NK-92 (cell line): ENCODE results near the gene GOLM1.
"Not testable (repeated sequence)": the region's sequence is repeated elsewhere in the genome, so short reads cannot be mapped to it uniquely, and the experiment has no call there.

Experiments used
- DNase-seq: peaks from one replicate; lab custom pipeline; 2025; ENCODE audit not compliant: unreplicated experiment; lab: John Stamatoyannopoulos, UW

Gene GOLM1, protein sequence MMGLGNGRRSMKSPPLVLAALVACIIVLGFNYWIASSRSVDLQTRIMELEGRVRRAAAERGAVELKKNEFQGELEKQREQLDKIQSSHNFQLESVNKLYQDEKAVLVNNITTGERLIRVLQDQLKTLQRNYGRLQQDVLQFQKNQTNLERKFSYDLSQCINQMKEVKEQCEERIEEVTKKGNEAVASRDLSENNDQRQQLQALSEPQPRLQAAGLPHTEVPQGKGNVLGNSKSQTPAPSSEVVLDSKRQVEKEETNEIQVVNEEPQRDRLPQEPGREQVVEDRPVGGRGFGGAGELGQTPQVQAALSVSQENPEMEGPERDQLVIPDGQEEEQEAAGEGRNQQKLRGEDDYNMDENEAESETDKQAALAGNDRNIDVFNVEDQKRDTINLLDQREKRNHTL

DNA sequence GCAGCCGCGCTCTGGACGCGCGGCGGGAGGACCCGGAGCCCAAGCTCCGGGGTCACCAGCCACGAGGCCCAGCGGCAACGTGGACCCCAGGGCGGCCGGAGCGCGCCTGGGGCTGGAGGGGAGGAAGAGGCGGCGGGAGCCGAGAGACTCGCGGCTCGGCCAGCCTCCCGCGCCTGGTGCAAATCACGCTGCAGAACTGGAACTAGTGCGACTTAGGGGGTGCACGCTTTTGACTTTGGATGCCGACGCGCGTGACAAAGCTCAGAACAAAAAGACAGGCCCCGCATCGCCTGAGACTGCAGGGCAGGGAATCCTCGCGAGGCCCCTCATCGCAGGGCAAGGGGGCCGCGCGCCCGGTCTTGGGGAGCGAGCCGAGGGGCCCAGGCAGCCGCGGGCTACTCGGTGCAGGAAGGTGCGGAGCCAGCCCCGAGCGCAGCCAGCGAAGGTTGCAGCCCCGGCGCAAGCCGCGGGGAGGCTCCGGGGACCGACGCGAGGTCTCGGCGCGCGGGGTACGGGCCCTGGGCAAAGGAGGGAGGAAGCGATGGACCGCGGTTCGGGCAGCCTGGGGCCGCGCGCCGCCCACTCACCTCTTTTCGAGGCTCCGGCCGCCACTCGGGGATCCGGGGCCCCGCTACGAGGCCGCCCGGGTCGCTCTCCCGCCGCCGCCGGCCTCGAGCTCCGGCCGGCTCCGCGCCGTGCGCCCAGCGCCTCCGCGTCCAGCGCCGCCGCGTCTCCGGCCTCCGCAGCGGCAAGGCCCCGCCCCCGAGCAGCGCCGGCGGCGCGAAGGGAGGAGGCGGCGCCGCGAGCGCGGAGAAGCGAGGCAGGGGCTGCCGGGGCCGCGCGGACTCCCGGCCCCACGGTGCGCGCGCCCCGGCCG, at the start of gene GOLM1:
Gene GOLM1 (minus strand): TSS at position 735 of the 877 bp plus-strand sequence. CDS start 20,238 bp downstream, outside the sequence.
- no peak for DNase-seq

DNA sequence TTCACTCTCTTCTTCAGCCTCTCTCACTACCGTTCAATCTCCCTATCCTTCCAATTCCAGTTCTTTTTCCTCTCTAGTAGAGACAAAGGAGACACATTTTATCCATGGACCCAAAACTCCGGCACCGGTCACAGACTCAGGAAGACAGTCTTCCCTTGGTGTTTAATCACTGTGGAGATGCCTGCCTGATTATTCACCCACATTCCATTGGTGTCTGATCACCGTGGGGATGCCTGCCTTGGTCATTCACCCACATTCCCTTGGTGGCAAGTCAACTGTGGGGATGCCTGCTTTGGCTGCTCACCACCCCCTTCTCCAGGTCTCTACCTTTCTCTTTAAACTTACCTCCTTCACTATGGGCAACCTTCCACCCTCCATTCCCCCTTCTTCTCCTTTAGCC, 47.3 kb upstream of the GOLM1 start:
- not testable (repeated sequence) for DNase-seq

DNA sequence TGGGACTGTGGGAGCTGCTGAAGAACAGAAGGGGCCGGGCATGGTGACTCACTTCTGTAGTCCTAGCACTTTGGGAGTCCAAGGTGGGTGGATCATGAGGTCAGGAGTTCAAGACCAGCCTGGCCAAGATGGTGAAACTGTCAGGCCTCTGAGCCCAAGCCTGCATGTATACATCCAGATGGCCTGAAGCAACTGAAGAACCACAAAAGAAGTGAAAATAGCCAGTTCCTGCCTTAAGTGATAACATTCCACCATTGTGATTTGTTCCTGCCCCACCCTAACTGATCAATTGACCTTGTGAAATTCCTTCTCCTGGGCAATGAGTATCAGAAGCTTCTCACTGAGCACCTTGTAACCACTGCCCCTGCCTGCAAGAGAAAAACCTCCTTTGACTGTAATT, 46.6 kb upstream of the GOLM1 start:
- not testable (repeated sequence) for DNase-seq

DNA sequence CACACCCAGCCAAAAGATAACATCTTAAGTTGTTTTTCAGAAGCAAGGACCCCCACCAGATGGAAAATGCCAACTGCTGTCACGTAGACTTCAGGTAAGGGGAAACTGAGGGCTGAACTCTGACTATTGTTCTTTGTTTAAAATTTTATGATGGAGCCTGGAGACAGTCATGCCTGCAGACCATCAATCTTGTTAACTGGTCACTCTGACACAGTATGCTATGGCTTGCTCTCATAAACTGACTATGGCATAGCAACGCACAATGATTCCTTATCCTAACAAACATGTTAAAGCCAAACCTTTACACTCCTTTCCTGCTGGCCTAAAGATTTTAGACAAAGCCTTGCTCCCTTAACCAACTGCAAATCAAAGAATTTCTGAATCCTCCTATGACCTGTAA, 43.6 kb upstream of the GOLM1 start:
- no peak for DNase-seq

DNA sequence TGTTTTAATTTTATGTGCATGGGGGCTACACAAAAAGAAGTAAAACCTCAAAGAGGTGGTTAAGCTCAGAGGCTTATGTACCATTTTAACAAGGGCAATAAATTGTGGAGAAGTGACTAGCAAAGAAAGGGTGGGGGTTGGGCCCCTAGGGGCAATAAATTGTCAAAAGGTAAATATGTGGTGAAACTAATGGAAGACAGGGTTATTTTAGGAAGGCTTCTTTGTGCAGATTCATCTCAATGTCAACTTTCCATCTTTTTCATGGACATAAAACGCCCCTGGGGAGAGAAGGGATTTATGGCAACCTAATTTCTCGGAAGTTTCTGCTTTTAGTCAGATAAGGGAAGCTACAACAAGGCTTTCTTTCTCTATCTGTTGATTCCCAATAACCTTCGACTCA, 42.5 kb upstream of the GOLM1 start:
- no peak for DNase-seq

DNA sequence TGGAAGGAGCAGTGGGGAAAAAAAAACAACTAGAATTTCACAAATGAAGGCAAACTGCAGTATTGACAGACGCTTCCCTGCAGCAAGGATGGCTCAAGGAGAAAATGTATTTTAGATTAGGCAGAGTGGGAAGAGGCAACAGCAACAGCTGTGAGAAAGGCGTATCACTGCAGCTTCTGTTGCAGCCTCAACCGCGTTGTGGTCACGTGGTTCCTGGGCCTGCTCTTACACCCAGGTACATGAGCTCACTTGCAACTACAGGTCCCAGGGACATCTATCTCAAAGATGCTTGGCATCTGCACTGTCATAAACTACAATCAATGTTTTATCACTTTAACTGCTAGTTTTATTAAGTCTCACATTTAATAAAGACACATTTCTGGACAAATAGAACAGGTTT, 36.0 kb upstream of the GOLM1 start:
- no peak for DNase-seq

DNA sequence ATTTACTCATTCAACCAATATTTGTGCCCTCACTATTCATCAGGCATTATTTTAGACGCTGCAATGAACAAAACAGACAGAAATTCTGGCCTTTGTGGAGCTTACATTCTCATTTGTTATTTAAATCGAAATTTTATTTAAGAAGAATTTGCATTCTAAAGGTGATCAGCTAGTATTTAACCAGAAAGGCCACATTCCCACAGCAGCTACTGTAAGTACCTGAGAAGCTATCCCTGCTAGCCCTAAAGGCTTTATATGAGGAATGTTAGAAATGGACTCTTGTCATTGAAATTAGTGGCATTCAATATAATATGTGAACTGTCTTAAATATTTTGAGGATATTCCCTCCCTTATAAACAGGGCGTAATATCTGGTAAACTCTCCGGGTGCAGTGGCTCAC, 35.0 kb upstream of the GOLM1 start:
- no peak for DNase-seq

DNA sequence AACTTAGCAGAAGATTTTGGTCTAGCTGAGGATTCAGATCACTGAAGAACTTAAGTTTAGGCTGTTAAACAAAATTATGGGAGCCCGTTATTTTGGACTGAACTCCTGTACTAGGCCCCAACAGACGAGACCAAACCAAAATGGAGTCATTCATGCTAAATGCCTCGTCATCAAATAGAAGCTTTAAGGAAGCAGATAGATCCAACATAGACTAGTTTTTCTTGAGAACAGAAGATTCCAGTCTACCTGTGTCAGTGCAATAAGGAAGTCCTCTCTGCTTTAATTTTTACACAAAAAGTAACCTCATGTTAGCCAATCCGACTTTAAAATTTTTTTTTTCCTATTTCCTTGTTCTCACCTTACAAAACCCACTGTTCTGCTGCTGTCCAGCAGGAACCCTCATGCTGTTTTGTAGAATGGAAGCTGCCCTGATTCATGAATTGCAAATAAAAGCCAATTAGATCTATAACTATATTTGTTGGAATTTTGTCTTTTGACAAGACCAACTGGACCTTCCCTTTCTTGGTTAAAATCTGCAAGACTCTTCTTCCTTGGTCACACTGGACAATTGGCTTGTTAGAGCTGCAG, 29.0 kb upstream of the GOLM1 start:
- DNase-seq, result no peak

DNA sequence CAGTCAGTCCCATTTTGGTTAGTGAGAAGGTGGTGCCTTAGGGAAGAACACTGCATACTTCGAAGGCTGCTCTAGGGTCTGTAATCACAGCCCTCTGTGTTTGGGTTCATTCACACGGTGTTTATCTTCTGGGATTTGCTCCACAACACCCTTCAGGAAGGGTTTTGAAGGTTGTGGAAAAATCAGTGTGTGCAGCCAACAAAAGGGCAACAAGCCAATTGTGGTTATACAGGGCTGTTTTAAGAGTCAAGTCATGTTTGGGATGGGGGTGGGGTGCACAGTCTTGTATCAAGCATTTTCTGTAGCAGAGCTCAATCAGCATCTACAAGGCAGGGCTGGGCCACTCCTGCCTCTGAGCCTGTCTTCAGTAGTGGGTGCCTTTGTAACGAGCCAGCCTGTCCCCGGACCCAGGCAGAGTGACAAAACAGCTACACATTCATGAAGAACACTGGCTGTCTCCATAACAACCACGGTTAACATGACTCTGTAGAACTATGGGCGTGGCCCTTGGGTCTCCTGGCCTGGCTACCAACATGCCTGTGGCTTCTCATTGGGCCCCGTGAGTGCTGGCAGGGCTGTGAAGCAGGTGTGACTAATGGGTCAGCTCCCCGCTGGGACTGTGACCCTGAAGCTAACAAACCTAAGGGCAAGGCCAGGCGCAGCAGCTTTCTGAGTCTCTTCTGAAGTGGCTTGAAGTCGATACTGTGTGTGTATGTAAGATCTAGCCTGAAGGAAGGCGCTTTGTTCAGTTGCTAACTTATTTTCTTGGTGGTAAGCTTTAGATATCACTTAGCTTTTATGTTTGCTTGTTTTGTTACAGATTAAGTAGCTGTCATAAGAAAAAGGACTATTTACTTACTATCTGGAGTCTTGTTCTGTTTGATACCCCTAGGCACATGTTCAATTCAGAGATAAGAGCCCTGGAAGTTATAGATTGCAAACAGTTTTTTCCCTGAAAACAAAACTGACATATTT, 27.9 kb upstream of the GOLM1 start:
- no peak for DNase-seq

DNA sequence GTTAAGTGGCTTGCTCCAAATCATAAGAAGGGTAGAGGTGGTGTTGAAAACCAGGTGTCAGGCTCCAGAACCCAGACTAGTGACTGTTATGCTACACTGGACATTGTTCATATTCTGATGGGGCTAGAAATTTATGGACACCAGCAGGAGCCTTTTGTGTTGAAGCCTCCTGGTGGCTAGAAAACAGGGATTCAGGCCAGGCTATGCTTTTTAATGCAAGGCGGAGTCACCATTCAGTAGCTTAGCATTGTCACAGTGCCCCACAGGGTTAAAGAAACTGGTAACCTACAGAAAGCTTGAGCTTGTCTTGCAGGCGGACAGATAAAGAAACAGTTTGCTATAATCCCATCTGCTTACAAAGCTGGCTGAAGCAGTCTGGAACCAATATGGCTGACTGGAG, 23.0 kb upstream of the GOLM1 start:
- no peak for DNase-seq

DNA sequence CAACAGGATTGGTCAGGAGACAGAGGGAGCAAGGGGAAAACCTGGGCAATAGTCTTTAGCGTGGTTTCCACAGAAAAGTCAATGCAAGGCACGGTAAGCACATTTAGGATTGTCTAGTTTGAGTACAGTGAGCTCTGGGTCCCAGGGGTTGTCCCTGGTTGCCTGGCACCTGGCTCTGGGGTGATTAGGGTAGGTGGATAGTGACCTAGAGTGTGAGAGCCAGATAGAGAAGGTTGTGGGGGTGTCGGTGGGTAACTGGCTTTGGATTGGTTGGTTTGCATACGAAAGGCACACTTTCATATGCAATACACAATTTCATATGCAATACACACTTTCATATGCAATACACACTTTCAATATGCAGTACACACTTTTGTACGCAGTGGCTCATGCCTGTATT, 20.1 kb upstream of the GOLM1 start:
- DNase-seq, result no peak

DNA sequence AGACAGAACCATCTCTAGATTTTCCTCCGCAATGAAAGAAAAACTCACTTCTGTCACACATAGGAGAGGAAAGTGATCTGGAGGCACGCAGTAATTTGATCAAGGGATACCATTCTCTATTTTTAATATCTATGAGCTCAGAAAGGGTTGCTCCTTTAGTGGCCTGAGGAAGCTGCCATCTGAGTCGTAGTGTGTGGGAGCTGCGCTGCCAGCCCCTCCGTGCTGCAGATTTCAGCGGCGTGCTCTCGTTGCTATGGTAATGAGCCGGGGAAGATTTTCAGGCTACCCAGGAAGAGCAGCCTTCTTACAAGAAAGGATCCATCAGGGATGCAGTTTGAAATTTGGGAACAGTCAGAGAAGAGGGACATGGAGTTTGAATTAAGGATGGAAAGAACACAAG, 17.1 kb upstream of the GOLM1 start:
- DNase-seq, result no peak

DNA sequence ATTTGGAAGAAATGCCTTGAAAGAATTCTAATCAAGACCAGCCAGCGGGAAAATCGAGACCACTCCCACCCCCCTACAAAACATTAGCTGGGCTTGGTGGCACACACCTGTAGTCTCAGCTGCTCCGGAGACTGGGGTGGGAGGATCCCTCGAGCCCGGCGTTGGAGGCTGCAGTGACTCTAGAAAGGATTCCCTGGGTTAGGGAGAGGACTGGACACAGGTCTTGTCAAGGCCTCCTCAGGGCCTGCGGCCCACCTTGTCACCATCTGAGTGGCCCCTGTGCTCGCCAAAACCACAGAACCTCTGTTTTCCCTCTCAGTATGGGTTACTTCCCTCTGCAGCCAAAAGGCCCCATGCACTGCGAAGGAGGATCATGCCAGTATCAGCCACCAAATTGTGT, 16.5 kb upstream of the GOLM1 start:
- DNase-seq, result no peak

DNA sequence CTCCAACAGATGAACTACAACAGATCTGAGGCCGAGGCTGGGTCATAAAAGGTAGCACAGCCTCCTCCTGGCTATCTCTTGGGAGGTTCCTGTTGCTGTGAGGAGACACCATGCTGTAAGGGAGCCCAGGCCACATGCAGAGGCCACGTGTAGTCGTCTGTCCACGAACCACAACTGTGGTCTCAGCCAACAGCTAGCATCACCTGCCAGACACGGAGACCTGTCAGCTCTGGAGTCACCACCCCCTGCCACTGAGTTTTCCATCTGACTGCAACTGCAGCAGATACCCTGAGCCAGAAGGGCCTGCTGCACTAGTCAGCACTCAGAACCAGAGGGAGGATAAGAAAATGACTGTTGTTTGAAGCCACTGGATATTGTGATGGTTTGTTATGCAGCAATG, 12.7 kb upstream of the GOLM1 start:
- no peak for DNase-seq

DNA sequence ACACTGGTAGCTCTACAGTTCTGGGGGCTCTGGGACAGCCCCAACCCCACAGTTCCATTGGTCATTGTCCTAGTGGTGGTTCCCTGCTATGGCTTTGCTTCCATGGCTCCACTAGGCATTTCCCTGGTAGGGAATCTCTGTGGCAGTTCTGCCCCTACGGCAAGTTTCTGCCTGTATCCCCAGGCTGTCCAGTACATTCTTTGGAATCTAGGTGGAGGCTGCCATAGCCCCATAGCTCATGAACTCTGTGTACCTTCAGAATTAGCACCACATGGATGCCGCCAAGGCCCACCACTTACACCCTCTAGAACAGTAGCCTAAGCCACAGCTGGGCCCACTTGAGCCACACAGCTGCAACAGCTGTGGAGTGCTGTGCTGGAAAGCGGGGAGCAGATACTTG, 3.3 kb upstream of the GOLM1 start:
- no peak for DNase-seq

DNA sequence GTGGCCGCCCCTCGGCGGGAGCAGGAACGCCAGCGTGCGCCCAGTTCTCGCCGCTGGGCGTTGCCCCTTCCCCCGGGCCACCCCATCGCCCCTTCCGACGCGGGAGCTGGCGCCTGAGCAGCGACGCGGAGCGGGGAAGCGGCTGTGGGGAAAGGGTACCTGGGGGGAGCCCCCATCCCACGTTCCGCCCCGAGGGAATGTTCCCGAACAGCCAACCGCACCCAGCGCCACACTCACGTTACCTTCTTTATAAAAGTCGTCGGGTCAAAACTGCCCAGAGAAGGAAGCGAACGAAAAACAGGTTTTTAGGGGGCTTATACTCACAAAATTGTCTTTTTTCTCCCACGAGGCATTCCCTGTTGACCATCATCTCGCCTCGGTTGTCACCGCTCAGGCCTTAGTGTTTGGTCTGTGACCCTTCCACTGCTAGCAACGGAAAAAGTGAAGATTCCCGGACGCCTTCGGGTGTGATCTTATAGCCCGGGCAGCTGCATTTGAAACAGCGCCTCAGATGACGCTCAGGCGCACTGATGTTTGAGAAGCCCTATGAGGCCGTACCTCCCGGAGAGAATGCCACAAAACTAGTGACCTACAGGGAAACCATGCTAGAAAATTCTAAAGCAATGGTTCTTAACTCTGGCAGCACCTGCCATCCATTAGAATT, 475 bp upstream of the GOLM1 start:
- DNase-seq, result no peak

DNA sequence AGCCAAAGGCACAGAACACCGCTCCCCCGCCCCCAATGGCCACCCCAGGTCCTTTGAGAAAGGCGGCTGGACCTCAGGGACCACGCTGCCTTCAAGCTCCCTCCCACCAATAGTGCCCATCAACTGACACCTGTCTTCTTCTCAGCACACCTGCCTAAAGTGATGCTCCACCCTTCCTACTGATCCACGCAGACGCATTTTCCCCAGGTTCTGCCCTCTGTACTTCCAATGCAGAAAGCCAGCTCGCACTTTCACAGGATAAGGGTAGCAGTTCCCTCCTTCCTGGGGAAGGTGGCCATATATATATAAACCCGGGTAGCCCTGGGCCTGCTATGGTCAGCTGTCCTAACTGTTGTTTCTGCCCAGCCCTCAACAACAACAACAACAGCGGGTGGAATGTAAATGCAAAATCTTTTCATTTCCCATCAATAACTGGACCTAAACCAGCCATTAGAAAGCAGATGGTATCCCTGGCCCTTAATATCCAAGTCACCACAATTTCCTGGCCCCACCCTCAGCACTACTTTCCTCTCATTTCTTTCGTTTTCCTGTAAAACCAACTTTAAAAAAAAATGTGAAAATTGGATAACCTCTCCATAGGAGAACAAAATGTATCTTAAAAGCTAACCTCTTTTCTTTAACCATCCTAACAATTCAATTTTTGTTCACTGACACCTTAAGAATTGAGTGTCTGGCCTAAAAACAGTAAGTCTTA, 1.7 kb downstream of the GOLM1 start:
- no peak for DNase-seq

DNA sequence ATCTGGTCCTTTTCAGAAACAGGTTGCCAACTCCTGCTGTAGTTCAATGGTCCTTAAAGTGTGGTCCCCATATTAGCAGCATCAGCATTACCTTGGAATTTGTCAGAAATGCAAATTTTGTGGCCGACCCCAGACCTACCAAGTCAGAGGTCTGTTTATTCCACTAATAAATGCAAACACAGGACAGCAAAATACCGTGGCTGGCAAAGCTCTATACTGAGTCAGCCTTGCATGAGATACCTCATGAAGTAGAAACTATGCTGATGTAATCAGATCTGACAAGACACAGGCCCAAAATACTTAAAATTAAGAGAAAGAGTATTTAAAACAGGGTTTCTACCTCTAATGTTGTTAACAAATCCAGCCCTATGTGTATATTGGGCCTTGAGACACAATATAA, 3.0 kb downstream of the GOLM1 start:
- DNase-seq, result no peak

DNA sequence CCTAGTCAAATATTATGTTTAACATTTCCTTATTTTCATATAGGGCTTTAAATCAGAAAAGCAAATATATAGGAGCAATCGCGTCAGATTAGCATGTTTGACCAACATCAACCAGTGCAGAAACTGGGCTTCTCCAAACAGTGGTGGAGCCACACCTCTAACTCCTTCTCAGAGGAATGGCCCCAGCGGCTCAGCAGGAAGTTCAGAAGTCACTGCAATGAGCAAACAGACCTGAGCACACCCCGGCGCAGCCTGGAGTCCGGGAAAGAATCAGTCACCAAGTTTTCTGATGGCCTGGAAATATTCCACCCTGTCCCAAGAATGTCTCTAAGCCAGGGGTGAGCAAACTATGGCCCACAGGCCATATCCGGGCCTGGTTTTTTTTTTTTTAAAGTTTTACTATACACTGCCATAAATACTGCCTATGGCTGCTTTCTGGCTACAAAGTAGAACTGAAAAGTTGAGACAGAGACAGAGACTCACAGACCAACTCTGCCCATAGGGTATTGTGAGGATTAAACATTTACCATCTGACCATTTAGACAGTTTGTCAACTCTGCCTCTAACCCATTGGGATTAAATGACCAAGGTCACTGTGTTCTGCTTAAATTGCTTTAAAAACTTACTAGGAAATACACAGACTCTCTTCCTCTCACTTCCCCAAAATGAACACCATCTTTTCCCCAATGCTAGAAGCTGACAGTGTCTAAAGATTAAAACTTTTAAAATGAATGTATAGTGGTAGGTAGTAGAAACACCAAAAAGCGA, 5.4 kb downstream of the GOLM1 start:
- no peak for DNase-seq
